OCI-LY1 (cell line): Measurements from ENCODE around the gene OR8B8.

Source experiments
- EZH2 ChIP-seq: fragments of 200-600 bp; sonication (generic), shearing (Covaris generic); IDR thresholded peaks from 2 replicates; pipeline ENCODE4 v1.8.0; 2017; ENCODE audit warnings: borderline replicate concordance, mixed run types, mild to moderate bottlenecking, antibody characterized with exemption, low read length, moderate library complexity, mixed read lengths
- TF ChIP-seq, protein P1 (sequence below): fragments of 200-600 bp; sonication (generic), shearing (Covaris generic); IDR thresholded peaks from 2 replicates; pipeline ENCODE4 v1.5.1; 2017; ENCODE audit warnings: mild to moderate bottlenecking, antibody characterized with exemption, low read length, moderate library complexity, mixed read lengths

DNA sequence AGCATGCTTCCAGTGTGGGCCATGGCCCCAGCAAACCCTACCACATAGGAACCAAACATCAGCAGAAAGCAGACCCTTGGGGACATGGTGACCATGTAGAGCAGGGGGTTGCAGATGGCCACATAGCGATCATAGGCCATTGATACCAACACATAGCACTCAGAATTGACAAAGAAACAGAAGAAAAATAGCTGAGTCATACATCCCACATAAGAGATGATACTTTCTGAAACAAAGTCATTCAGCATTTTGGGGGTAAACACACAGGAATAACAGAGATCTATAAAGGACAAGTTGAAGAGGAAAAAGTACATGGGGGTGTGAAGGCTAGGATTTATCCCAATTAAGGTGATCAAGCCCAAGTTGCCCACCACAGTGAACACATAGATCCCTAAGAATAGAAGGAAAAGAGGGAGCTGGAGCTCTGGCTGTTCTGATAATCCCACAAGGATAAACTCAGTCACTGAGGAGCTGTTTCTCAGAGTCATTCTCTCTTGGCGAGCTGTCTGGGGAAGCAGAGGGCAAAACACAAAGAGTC is 21.0 kb downstream of the OR8B8 start, which contains the start of gene OR8B4:
- TF ChIP-seq, protein P1, sequence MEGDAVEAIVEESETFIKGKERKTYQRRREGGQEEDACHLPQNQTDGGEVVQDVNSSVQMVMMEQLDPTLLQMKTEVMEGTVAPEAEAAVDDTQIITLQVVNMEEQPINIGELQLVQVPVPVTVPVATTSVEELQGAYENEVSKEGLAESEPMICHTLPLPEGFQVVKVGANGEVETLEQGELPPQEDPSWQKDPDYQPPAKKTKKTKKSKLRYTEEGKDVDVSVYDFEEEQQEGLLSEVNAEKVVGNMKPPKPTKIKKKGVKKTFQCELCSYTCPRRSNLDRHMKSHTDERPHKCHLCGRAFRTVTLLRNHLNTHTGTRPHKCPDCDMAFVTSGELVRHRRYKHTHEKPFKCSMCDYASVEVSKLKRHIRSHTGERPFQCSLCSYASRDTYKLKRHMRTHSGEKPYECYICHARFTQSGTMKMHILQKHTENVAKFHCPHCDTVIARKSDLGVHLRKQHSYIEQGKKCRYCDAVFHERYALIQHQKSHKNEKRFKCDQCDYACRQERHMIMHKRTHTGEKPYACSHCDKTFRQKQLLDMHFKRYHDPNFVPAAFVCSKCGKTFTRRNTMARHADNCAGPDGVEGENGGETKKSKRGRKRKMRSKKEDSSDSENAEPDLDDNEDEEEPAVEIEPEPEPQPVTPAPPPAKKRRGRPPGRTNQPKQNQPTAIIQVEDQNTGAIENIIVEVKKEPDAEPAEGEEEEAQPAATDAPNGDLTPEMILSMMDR, result no peak
- TF ChIP-seq EZH2, result no peak
